CD14-positive monocyte (primary cell): ENCODE results near the gene SRP14. TPM values are rescaled to one million over a fixed set of nuclear protein-coding genes. Genes with fewer than 3 reads are reported as not detected.

ENCODE experiments used
- DNase-seq, 3 donors: peaks; one replicate each; pipeline ENCODE4 v3.0.0-alpha.2; 2011 to 2022
- H2AFZ ChIP-seq: 2 replicates; pipeline ENCODE4 v1.6.0; 2012; ENCODE audit warnings: mild to moderate bottlenecking, low read depth, low read length, inconsistent platforms; ENCODE audit not compliant: insufficient read depth, poor library complexity, severe bottlenecking
- H3K27ac ChIP-seq, 2 donors: 1 replicate in 1 of 2; 2 replicates in 1 of 2; pipeline ENCODE4 v1.5.1; 2012 to 2013; ENCODE audit warnings: low read length in 2 of 2, control low read depth in 1 of 2, inconsistent platforms in 1 of 2, low read depth in 1 of 2, mild to moderate bottlenecking in 1 of 2
- H3K27me3 ChIP-seq, 2 donors: one replicate each; pipeline versions ENCODE4 v1.6.0 to v1.6.1; 2011 to 2013; ENCODE audit warnings: low read length in 2 of 2; ENCODE audit not compliant: control insufficient read depth in 2 of 2, insufficient read depth in 2 of 2
- H3K36me3 ChIP-seq, 2 donors: replicated peaks in 1 of 2; 1 replicate in 1 of 2; 2 replicates in 1 of 2; pipeline versions ENCODE4 v1.5.1 to v1.6.1; 2012 to 2013; ENCODE audit warnings: low read length in 2 of 2, control low read depth in 1 of 2, inconsistent platforms in 1 of 2, mild to moderate bottlenecking in 1 of 2; ENCODE audit not compliant: insufficient read depth in 2 of 2, control insufficient read depth in 1 of 2
- H3K4me1 ChIP-seq, 2 donors: 1 replicate in 1 of 2; 2 replicates in 1 of 2; pipeline versions ENCODE4 v1.5.1 to v1.6.1; 2012 to 2013; ENCODE audit warnings: low read length in 2 of 2, control low read depth in 1 of 2, inconsistent platforms in 1 of 2, mild to moderate bottlenecking in 1 of 2, moderate library complexity in 1 of 2; ENCODE audit not compliant: insufficient read depth in 2 of 2, control insufficient read depth in 1 of 2
- H3K4me2 ChIP-seq: replicated peaks from 2 replicates; pipeline ENCODE3; 2012; ENCODE audit warnings: low read length, moderate library complexity, mild to moderate bottlenecking; ENCODE audit not compliant: poor library complexity, severe bottlenecking; ENCODE audit errors: extremely low read depth
- H3K4me3 ChIP-seq, 3 experiments: fragments of 200-600 bp in 1 of 3; sonication (generic) in 1 of 3; replicated peaks in 1 of 3; 1 replicate in 2 of 3; 2 replicates in 1 of 3; pipeline ENCODE4 v1.5.1; 2011 to 2013; ENCODE audit warnings: low read length in 3 of 3, mild to moderate bottlenecking in 3 of 3, control low read depth in 2 of 3, low read depth in 2 of 3, inconsistent platforms in 1 of 3, moderate library complexity in 1 of 3
- H3K79me2 ChIP-seq: 2 replicates; pipeline ENCODE4 v1.6.0; 2012; ENCODE audit warnings: mild to moderate bottlenecking, control low read depth, inconsistent platforms, low read length, moderate library complexity; ENCODE audit not compliant: insufficient read depth
- H3K9ac ChIP-seq: 2 replicates; pipeline ENCODE4 v1.6.0; 2017; ENCODE audit warnings: low read length, mild to moderate bottlenecking; ENCODE audit not compliant: insufficient read depth, poor library complexity, severe bottlenecking
- H3K9me3 ChIP-seq, 2 donors: replicated peaks in 1 of 2; 1 replicate in 1 of 2; 2 replicates in 1 of 2; pipeline versions ENCODE4 v1.5.1 to v1.6.1; 2012 to 2013; ENCODE audit warnings: low read length in 2 of 2, control low read depth in 1 of 2; ENCODE audit not compliant: control insufficient read depth in 1 of 2, insufficient read depth in 1 of 2
- H4K20me1 ChIP-seq: 2 replicates; pipeline ENCODE4 v1.6.0; 2012; ENCODE audit warnings: mild to moderate bottlenecking, low read length, control low read depth, moderate library complexity; ENCODE audit not compliant: insufficient read depth
- H3K27ac Mint-ChIP-seq, 7 donors: one replicate each; pipeline ENCODE4 v1.8.0; 2020; ENCODE audit warnings: mild to moderate bottlenecking in 7 of 7, mixed read lengths in 7 of 7, moderate library complexity in 6 of 7, inconsistent platforms in 2 of 7
- H3K27me3 Mint-ChIP-seq, 3 donors: one replicate each; pipeline ENCODE4 v1.8.0; 2021 to 2022; ENCODE audit warnings: low read depth in 3 of 3, mild to moderate bottlenecking in 3 of 3, mixed read lengths in 3 of 3, moderate library complexity in 3 of 3, inconsistent platforms in 1 of 3
- H3K36me3 Mint-ChIP-seq, 2 donors: one replicate each; pipeline ENCODE4 v1.8.0; 2020; ENCODE audit warnings: mixed read lengths in 2 of 2, inconsistent platforms in 1 of 2, mild to moderate bottlenecking in 1 of 2
- H3K4me1 Mint-ChIP-seq: one replicate; pipeline ENCODE4 v1.8.0; 2020; ENCODE audit warnings: mild to moderate bottlenecking, mixed read lengths
- H3K4me3 Mint-ChIP-seq, 2 donors: one replicate each; pipeline ENCODE4 v1.8.0; 2020; ENCODE audit warnings: mild to moderate bottlenecking in 2 of 2, mixed read lengths in 2 of 2, moderate library complexity in 1 of 2
- H3K9me3 Mint-ChIP-seq, 7 donors: one replicate each; pipeline ENCODE4 v1.8.0; 2020 to 2022; ENCODE audit warnings: mixed read lengths in 7 of 7, mild to moderate bottlenecking in 6 of 7, moderate library complexity in 6 of 7, inconsistent platforms in 2 of 7
- WGBS: methylation state at CpG from one replicate; pipeline ENCODE4 v1.1.5; 2013; ENCODE audit warnings: missing lambda C conversion rate; ENCODE audit not compliant: insufficient coverage; 5-methylcytosine and 5-hydroxymethylcytosine counted together
- intact Hi-C, 2 donors: fragments of 100-400 bp; cut with micrococcal nuclease; formaldehyde crosslinking; loops; one replicate each; pipeline versions ENCODE4 v1.15.0 to v1.15.1; 2023
- polyA plus RNA-seq, 3 donors: library from polyadenylated mRNA; depleted of rRNA in 1 of 3; unstranded in 2 of 3; stranded (reverse) in 1 of 3; fragments of 300-500 nt in 2 of 3; fragments of >200 nt in 1 of 3; fragmentation: Illumina TruSeq in 2 of 3; gene quantifications; 1 replicate in 2 of 3; 2 replicates in 1 of 3; pipeline ENCODE4 v1.2.3, GENCODE V29; 2012 to 2021
- TF ChIP-seq, protein P1 (sequence below): fragments of 200-600 bp; IDR thresholded peaks from one replicate; pipeline ENCODE4 v1.8.0; 2022; ENCODE audit warnings: antibody characterized with exemption, mild to moderate bottlenecking

The SRP14 gene
- polyA plus RNA-seq, 3 donors, result 181 to 548 (median 525) TPM

DNA sequence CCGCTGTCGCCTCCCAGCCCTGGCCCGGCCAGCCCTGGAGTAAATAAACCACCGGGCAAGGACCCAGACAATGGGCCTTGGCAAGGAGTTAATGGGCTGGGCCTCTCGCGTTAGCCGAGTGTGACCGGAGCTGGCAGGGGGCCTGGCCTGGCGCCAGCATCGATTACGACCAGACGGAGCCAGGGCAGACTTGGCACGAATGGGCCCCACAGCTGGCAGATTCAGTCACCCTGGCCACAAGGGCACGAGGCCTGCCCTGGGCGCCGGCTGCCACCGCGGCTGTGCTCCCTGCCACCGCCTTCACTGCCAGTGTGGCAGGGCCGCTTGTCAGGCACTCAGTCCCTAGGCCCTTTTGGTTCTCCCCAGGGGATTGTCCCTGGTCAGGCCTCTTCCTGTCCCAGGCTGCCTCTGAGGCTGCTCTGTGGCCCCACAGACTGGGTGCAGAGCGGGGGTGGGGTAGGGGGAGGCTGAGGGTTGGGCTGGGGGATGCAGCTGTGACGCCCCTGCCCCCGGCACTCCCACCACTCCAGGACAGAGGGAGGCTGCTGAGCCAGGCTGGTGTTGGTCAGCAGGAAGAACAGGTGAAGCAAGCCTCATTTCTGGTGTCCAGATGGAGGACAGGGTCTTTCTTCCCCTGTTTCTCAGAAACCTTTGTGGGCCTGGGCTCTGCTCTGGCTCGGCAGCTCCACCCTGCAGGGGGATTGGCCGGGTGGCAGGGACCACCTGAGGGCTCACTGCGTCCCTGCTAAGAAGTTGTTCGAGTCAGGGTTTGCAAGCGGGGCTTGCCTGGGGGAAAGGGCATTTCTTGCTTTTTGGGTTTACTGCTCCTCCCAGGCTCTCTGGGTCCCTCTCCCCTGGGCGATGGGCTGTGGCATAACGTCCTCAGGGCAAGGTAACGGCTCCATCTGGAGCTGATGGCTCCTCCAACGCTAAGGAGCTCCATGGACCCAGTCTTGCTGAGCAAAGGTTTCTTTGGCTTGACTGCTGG lies 30.5 kb upstream of the SRP14 start:
- H3K4me1 Mint-ChIP-seq, result peaks cover 22% of the 10 kb centered on the region
- TF ChIP-seq, protein P1, sequence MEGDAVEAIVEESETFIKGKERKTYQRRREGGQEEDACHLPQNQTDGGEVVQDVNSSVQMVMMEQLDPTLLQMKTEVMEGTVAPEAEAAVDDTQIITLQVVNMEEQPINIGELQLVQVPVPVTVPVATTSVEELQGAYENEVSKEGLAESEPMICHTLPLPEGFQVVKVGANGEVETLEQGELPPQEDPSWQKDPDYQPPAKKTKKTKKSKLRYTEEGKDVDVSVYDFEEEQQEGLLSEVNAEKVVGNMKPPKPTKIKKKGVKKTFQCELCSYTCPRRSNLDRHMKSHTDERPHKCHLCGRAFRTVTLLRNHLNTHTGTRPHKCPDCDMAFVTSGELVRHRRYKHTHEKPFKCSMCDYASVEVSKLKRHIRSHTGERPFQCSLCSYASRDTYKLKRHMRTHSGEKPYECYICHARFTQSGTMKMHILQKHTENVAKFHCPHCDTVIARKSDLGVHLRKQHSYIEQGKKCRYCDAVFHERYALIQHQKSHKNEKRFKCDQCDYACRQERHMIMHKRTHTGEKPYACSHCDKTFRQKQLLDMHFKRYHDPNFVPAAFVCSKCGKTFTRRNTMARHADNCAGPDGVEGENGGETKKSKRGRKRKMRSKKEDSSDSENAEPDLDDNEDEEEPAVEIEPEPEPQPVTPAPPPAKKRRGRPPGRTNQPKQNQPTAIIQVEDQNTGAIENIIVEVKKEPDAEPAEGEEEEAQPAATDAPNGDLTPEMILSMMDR, result no peak
- intact Hi-C loops, result no loop called here
- H3K9me3 Mint-ChIP-seq, result peaks cover 0 to 5% (median 3%) of the 10 kb centered on the region in 7 donors
- no peak overlapping the region for H3K27ac ChIP-seq
- no peak overlapping the region for H3K4me3 Mint-ChIP-seq
- no peak overlapping the region for H3K27ac Mint-ChIP-seq
- no peaks in the 10 kb centered on the region for H3K36me3 ChIP-seq
- no peak for DNase-seq
- H3K79me2 ChIP-seq, result no peaks in the 10 kb centered on the region
- 49% methylated on average over 27 of the region's 32 CpGs for WGBS
- no peak overlapping the region for H3K4me3 ChIP-seq
- peaks cover 0 to 3% of the 10 kb centered on the region in 2 donors for H3K36me3 Mint-ChIP-seq
- H3K4me2 ChIP-seq, result no peak overlapping the region
- H3K27me3 ChIP-seq, result no peaks in the 10 kb centered on the region
- H3K4me1 ChIP-seq, result peaks cover 4 to 7% of the 10 kb centered on the region in 2 donors
- H3K9me3 ChIP-seq, result no peaks in the 10 kb centered on the region
- H4K20me1 ChIP-seq, result no peaks in the 10 kb centered on the region
- H3K9ac ChIP-seq, result no peak overlapping the region
- H3K27me3 Mint-ChIP-seq, result peaks cover 5 to 12% (median 8%) of the 10 kb centered on the region in 3 donors
- no peak overlapping the region for H2AFZ ChIP-seq

DNA sequence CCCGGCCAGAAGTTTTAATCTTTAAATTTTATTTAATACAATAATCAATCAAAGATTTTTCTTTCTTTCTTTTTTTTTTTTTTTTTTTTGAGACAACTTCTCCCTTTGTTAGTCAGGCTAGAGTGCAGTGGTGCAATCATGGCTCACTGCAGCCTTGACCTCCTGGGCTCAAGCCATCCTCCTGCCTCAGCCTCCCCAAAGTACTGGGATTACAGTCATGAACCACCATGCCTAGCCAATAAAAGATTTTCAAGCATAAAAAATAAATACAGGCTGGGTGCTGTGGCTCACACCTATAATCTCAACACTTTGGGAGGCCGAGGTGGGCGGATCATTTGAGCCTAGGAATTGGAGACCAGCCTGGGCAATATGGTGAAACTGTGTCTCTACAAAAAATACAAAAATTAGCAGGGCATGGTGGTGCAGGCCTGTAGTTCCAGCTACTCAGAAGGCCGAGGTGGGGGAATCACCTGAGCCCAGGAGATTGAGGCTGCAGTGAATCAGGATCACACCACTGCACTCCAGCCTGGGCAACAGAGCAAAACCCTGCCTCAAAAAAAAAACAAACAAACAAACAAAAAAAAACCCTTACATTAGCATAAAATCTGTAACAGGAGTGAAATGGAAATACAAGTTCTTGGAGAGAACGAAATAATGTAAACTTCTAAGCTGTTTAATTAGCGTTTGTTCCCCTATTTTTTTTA lies 29.1 kb upstream of the SRP14 start:
- no peaks in the 10 kb centered on the region for H3K9me3 Mint-ChIP-seq
- intact Hi-C loops, result no loop called here
- Histone ChIP-seq H3K36me3 (no peaks in the 10 kb centered on the region), H3K4me1 (no peaks in the 10 kb centered on the region), H4K20me1 (no peaks in the 10 kb centered on the region), H3K4me3 (no peak overlapping the region), H3K9me3 (no peaks in the 10 kb centered on the region), H3K27ac (no peak overlapping the region), H3K9ac (no peak overlapping the region), H3K4me2 (no peak overlapping the region), H3K27me3 (no peaks in the 10 kb centered on the region), H3K79me2 (no peaks in the 10 kb centered on the region), H2AFZ (no peak overlapping the region)
- TF ChIP-seq, protein P1, result no peak
- no peaks in the 10 kb centered on the region for H3K36me3 Mint-ChIP-seq
- H3K4me3 Mint-ChIP-seq, result no peak overlapping the region
- peaks cover 0 to 6% (median 4%) of the 10 kb centered on the region in 3 donors for H3K27me3 Mint-ChIP-seq
- H3K27ac Mint-ChIP-seq, result no peak overlapping the region
- 100% methylated on average over 1 of the region's 6 CpGs for WGBS
- DNase-seq, result no peak
- H3K4me1 Mint-ChIP-seq, result peaks cover 14% of the 10 kb centered on the region
